GM12872 (cell line): ENCODE results near the gene TNN.

Experiments
- TF ChIP-seq, protein P1 (sequence below): IDR thresholded peaks from 3 replicates; pipeline ENCODE4 v1.5.1; 2011; ENCODE audit warnings: low read depth, mild to moderate bottlenecking, low read length, moderate library complexity; ENCODE audit not compliant: insufficient read depth

Gene TNN

DNA sequence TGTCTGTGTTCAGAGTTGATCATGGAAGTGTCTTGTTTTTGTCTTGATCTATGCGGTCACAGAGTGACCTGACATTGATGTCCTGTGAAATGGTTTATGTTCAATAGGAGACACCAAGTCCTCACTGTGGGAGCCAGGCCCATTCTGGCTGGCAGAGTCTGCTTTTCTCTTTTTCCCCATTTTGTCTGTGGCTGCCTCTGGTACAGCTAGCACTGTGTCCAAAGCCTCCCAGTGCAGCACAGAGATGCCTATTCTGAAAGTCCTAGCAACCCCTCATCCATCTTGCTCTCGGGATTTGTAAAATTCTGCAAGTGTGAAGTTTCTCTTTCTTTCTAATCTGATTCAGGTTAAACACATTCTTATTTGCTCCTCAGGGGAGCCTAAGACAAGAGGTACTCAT is 14.3 kb downstream of the TNN start:
- TF ChIP-seq, protein P1, sequence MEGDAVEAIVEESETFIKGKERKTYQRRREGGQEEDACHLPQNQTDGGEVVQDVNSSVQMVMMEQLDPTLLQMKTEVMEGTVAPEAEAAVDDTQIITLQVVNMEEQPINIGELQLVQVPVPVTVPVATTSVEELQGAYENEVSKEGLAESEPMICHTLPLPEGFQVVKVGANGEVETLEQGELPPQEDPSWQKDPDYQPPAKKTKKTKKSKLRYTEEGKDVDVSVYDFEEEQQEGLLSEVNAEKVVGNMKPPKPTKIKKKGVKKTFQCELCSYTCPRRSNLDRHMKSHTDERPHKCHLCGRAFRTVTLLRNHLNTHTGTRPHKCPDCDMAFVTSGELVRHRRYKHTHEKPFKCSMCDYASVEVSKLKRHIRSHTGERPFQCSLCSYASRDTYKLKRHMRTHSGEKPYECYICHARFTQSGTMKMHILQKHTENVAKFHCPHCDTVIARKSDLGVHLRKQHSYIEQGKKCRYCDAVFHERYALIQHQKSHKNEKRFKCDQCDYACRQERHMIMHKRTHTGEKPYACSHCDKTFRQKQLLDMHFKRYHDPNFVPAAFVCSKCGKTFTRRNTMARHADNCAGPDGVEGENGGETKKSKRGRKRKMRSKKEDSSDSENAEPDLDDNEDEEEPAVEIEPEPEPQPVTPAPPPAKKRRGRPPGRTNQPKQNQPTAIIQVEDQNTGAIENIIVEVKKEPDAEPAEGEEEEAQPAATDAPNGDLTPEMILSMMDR = no peak

DNA sequence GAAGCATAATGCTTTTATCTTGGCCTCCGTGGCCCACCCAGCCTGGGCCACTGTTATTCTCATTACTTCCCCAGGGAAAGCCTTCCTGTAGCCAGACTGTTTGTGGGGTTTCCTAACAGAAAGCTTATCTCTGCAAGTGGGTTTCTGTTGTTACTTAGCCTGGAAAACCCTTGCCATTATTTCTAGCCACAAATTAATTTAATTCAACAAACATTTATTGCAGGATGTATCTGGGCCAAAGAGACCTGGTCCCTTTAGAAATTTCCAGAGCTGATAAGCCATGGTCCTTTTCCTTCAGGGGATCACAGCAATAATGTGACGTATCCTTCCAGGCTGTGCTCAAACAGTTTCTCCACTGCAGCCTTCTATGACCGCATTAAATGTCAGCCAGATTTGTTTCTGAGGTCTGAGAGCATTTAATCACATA is 20.9 kb downstream of the TNN start:
- TF ChIP-seq, protein P1 = no peak

DNA sequence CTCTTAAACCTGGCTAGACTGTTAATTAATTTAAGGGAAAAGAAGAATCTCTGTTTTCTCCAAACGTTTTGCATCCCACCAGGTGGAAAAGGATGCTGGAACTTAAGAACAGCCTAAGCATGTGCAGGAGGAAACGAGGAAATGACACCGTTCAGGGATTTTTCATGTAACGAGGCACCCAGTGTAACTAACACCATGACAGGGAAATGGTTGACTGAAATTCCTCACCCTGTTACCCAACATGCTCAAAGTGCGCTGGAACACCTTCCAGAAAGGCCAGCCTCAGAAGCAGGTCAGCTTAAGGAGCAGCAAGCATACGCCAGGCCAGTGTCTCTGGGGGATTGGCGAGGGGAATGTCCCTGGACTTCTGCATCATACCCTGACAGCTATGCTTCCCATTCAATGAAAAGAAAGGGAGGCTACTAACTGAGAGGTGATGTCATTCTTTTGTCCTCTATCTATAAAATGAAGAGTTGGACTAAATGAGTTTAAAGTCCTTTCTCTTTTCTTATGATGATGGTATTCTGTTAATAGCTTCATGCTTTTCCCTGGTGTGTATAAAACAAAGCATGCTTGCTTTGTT is 21.6 kb downstream of the TNN start:
- TF ChIP-seq, protein P1 = no peak

DNA sequence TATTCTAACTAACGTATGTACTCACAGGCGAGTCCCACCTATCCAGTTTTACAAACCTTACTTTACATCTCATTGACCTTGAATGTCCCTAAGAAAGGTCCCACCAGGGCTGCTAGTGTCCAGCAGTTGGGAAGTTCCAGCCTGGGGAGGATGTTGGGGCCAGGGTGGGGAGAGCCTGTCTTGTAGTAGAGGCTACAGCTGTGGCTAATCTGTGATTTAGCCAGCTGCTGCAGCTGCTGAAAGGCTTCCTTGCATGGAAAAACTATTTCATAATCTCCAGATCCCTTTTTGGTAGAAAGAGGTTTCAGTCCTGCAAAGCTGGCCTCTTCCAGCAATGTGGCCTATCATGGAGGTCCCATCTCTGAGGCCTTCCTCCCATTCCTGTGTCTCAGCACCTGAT is 23.1 kb downstream of the TNN start:
- TF ChIP-seq, protein P1 = no peak

DNA sequence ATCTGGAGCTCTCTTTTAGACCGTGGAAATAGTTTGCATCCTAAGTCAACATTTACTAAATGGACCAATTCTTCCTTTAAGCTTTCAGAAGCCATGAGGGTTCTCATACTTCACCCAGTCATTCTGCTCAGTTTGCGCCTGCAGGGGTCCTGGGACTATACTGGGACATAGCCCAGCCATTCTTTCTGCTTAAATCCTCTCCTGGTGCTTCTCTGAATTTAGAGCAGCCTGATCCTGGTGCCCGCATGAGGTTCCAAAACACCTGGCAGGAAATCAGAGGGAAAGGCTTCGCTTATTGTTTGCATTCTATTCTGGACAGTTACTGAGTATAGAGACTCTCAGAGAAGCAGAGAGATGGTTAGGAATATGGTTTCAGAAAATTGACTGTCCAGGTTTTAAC is 27.0 kb downstream of the TNN start:
- TF ChIP-seq, protein P1 = no peak

DNA sequence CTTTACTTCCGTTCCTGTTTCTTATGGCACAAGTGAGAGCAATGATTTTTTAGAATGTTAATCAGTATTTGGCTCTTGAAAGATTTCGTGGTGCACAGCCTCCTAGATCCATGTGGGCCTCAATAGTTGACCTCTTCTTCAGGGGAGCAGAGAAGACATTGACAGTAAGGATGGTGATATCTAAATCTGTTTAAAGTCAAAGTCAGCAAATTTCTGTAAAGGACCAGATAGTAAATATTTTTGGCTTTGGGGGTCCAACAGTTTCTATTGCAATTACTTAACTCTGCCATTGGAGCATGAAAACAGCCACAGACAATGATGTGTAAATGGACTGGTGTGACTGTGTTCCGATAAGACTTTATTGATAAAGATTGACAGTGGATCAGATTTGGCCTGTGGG is 27.4 kb downstream of the TNN start:
- TF ChIP-seq, protein P1 = no peak

DNA sequence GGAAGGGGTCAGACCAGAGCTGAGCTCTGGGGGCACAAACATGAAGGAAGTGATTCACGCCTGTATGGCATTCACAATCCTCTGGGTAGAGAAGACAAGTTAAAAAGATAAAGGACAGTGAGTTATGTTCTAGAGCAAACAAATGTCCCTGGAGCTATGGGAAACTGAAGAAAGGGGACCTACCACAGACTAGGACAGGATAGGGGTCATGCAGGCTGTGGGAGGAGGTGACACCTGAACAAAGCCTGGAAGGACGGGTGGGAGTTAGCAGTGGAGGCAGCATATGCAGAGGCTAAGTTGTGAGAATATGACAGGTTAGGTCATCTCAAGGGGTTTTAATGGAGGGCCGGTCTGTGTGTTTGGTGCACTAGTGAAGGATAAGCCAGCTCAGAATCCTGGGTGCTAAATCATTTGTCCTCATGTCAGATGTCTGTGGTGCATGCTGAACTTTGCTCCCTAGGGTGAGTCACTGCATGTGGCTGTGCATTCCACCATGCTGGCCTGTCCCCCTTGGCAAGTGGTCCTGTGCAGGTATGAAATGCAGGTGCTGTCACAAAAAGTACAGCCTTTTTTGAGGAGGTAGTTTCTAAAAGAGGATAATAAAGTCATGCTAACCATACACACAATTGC is 28.5 kb downstream of the TNN start:
- TF ChIP-seq, protein P1 = no peak
